Activated CD8-positive, alpha-beta memory T cell treated with anti-CD3 and anti-CD28 coated beads for 36 hours (primary cell): ENCODE results near the gene CDC42EP2. TPM values are rescaled to one million over a fixed set of nuclear protein-coding genes. Genes with fewer than 3 reads are reported as not detected.

Experiments
- CTCF ChIA-PET: fragments of 350-600 bp; sonication (Branson Sonifier 250); formaldehyde crosslinking; loops from one replicate; lab custom pipeline; 2021; ENCODE audit warnings: antibody characterized with exemption; lab: Charles Lee
- POLR2A ChIA-PET: fragments of 350-600 bp; sonication (Branson Sonifier 250); formaldehyde crosslinking; loops from one replicate; lab custom pipeline; 2021; ENCODE audit warnings: antibody characterized with exemption; lab: Charles Lee
- total RNA-seq, 2 experiments: library from RNA; stranded (reverse); gene quantifications; one replicate each; pipeline ENCODE4 v1.2.3, GENCODE V29; 2021

CDC42EP2 gene
- total RNA-seq, 2 experiments from 2014 or later: 0.78 to 0.82 TPM

DNA sequence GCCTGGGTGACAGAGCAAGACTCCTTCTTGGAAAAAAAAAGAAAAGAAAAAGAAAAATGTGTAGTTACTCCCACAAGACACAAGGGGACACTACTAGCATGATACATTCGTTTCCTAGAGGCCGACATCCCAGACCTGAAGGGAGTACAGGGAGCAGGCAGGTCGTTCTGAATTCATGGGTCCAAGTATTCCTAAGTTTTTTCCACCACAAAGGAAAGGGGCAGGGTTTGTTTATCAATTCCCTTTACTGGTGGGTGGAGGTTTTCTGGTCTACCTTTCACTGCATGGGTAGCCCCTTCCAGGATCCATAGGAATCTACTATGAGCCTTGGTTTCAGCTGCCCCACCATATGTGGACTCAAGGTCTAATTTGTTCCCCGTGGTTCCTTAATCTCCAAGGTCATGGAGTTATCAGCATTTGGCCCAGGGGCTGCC is 51.7 kb downstream of the CDC42EP2 start:
- POLR2A ChIA-PET: no interaction called here
- CTCF ChIA-PET: interaction anchor here (1.1 kb wide), 1 partner anchor 144 kb away, joined by 4 read pairs; no protein-coding TSS in a partner anchor

DNA sequence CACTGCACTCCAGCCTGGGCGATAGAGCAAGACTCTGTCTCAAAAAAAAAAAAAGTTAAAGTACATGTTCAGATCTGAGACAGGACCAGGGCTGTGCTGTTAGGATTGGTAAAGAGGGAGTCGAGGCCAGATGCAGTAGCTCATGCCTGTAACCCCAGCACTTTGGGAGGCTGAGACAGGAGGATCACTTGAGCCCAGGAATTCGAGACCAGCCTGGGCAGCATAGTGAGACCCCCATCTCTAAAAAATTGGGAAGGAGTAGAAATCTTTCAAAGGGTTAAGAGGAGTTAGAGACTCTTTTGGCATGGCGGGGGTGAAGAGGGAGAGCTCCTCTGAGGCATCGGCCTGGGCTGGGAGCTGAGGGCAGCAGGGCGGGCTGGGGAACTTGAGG is 56.0 kb downstream of the CDC42EP2 start:
- POLR2A ChIA-PET: no interaction called here
- CTCF ChIA-PET: interaction anchor here (0.6 to 0.9 kb wide), 2 partner anchors 46 to 125 kb away, joined by 3 to 5 read pairs; no protein-coding TSS in a partner anchor

Other genes with a start within 250 kb of the CDC42EP2 start
- 100 to 1,000 TPM; 108 TPM for gene CDCA5, start 230.8 kb upstream of the CDC42EP2 start, total RNA-seq
- 10 to 100 TPM; 27.5 to 30.2 TPM for gene ZFPL1, start 230.6 kb upstream of the CDC42EP2 start, total RNA-seq
- gene VPS51, start 218.7 kb upstream of the CDC42EP2 start, total RNA-seq: 100 to 1,000 TPM in 1 of 2 experiments, 10 to 100 TPM in 1; 99.2 to 104 TPM
- 10 to 100 TPM; 18.0 to 18.2 TPM for gene TM7SF2, start 203.0 kb upstream of the CDC42EP2 start, total RNA-seq
- 10 to 100 TPM; 16.5 to 18.2 TPM for gene ZNHIT2, start 197.2 kb upstream of the CDC42EP2 start, total RNA-seq
- 1,000 to 10,000 TPM; 1,009 to 1,011 TPM for gene FAU, start 192.7 kb upstream of the CDC42EP2 start, total RNA-seq
- gene MRPL49, start 192.5 kb upstream of the CDC42EP2 start, total RNA-seq: 100 to 1,000 TPM; 108 TPM
- gene SYVN1, start 180.3 kb upstream of the CDC42EP2 start, total RNA-seq: 10 to 100 TPM; 33.8 to 36.6 TPM
- not detected for gene SPDYC, start 144.6 kb upstream of the CDC42EP2 start, total RNA-seq
- gene CAPN1, start 132.9 kb upstream of the CDC42EP2 start, total RNA-seq: 10 to 100 TPM; 75.6 to 79.1 TPM
- gene POLA2, start 52.9 kb upstream of the CDC42EP2 start, total RNA-seq: 10 to 100 TPM; 73.8 to 80.7 TPM
- gene DPF2, start 19.0 kb downstream of the CDC42EP2 start, total RNA-seq: 10 to 100 TPM; 52.3 to 60.1 TPM
- under 1 TPM; 0.65 TPM for gene TIGD3, start 39.9 kb downstream of the CDC42EP2 start, total RNA-seq
- 10 to 100 TPM; 12.5 to 15.1 TPM for gene SLC25A45, start 67.8 kb downstream of the CDC42EP2 start, total RNA-seq
- gene FRMD8, start 71.8 kb downstream of the CDC42EP2 start, total RNA-seq: 10 to 100 TPM; 39.3 to 44.2 TPM
- 100 to 1,000 TPM; 282 to 294 TPM for gene NEAT1, start 107.9 kb downstream of the CDC42EP2 start, total RNA-seq
- gene MALAT1, start 184.2 kb downstream of the CDC42EP2 start, total RNA-seq: 1,000 to 10,000 TPM; 3,032 to 3,074 TPM
- gene SCYL1, start 210.2 kb downstream of the CDC42EP2 start, total RNA-seq: 10 to 100 TPM; 83.7 to 87.8 TPM
- 10 to 100 TPM; 35.5 to 36.3 TPM for gene LTBP3, start 243.5 kb downstream of the CDC42EP2 start, total RNA-seq